Testis (tissue), 3 donors: ENCODE results near the gene DIAPH1. TPM values are rescaled to one million over a fixed set of nuclear protein-coding genes. Genes with fewer than 3 reads are reported as not detected.

Experiments
- DNase-seq: peaks from one replicate; pipeline ENCODE4 v3.0.0-alpha.2; 2019
- H3K27ac ChIP-seq, 2 donors: fragments of 200-600 bp; sonication (generic); one replicate each; pipeline ENCODE4 v1.5.1; 2019
- H3K27me3 ChIP-seq: fragments of 200-600 bp; sonication (generic); one replicate; pipeline ENCODE4 v1.5.1; 2019
- H3K36me3 ChIP-seq: fragments of 200-600 bp; sonication (generic); one replicate; pipeline ENCODE4 v1.5.1; 2017; ENCODE audit warnings: low read depth; ENCODE audit errors: missing control alignments
- H3K4me1 ChIP-seq: fragments of 200-600 bp; sonication (generic); one replicate; pipeline ENCODE4 v1.5.1; 2019
- H3K4me3 ChIP-seq, 2 donors: fragments of 200-600 bp; sonication (generic); one replicate each; pipeline ENCODE4 v1.5.1; 2017 to 2019
- H3K9me3 ChIP-seq: fragments of 200-600 bp; sonication (generic); one replicate; pipeline ENCODE4 v1.5.1; 2017
- CTCF ChIP-seq, 3 experiments: fragments of 450-650 bp in 2 of 3; fragments of 200-600 bp in 1 of 3; sonication (generic) in 1 of 3; IDR thresholded peaks; one replicate each; pipeline ENCODE4 v1.5.1; 2016 to 2019; ENCODE audit warnings: antibody characterized with exemption in 3 of 3, mild to moderate bottlenecking in 2 of 3, moderate library complexity in 1 of 3
- POLR2A ChIP-seq: fragments of 450-650 bp; IDR thresholded peaks from one replicate; pipeline ENCODE4 v1.6.1; 2017; ENCODE audit warnings: antibody characterized with exemption, mild to moderate bottlenecking, moderate library complexity
- WGBS, 2 donors: methylation state at CpG; one replicate each; pipeline ENCODE4 v1.1.5; 2018; 5-methylcytosine and 5-hydroxymethylcytosine counted together
- intact Hi-C: fragments of 100-400 bp; cut with DNase I; formaldehyde crosslinking; loops from one replicate; pipeline ENCODE4 v1.15.1; 2023; ENCODE audit warnings: low total_unique reads
- polyA plus RNA-seq: library from polyadenylated mRNA; stranded (reverse); fragments of 350-450 nt; fragmentation: Illumina TruSeq; extraction: RNeasy Lipid Tissue Mini Kit (QIAGEN cat#74804); gene quantifications from one replicate; pipeline ENCODE4 v1.2.3, GENCODE V29; 2014; ENCODE audit warnings: low read depth, low replicate concordance; ENCODE audit not compliant: insufficient read depth
- total RNA-seq, 2 donors: library from RNA; depleted of rRNA; stranded (reverse); fragments of >200 nt; gene quantifications; one replicate each; pipeline ENCODE4 v1.2.3, GENCODE V29; 2016

DIAPH1 gene
- total and polyA plus RNA-seq, 3 donors from 2014 or later = 53.7 to 77.5 (median 58.2) TPM

- no peak overlapping the region for H3K4me3 ChIP-seq
- H3K36me3 ChIP-seq = no peaks in the 10 kb centered on the region
- 94% methylated on average over 4 of the region's 4 CpGs for WGBS, 2 donors
- TF ChIP-seq CTCF (IDR thresholded peaks at IDR 0.05) = no peak
- H3K27ac ChIP-seq = no peak overlapping the region
- intact Hi-C loops = no loop called here
- no peaks in the 10 kb centered on the region for H3K27me3 ChIP-seq
- DNase-seq = no peak
- no peaks in the 10 kb centered on the region for H3K9me3 ChIP-seq
- H3K4me1 ChIP-seq = peaks cover 14% of the 10 kb centered on the region
Measured at GRCh38 chr5:141504216-141504615, 114.6 kb downstream of the DIAPH1 start.

GRCh38 chr5:141503681-141504080, 115.1 kb downstream of the DIAPH1 start:
- TF ChIP-seq POLR2A = no peak
- TF ChIP-seq CTCF (IDR thresholded peaks at IDR 0.05) = no peak
- Histone ChIP-seq H3K27me3 (no peaks in the 10 kb centered on the region), H3K27ac (no peak overlapping the region), H3K9me3 (no peaks in the 10 kb centered on the region), H3K4me3 (no peak overlapping the region), H3K4me1 (peaks cover 14% of the 10 kb centered on the region), H3K36me3 (no peaks in the 10 kb centered on the region)
- intact Hi-C loops = no loop called here
- DNase-seq = no peak
- WGBS, 2 donors = 94 to 100% methylated on average over 2 of the region's 2 CpGs

GRCh38 chr5:141501761-141502160, 117.0 kb downstream of the DIAPH1 start:
- H3K27me3 ChIP-seq = no peaks in the 10 kb centered on the region
- no peak overlapping the region for H3K4me3 ChIP-seq
- H3K9me3 ChIP-seq = no peaks in the 10 kb centered on the region
- whole genome bisulfite sequencing, 2 donors = 71 to 78% methylated on average over 7 of the region's 7 CpGs
- TF ChIP-seq POLR2A (no peak), CTCF (IDR thresholded peaks at IDR 0.05) (no peak)
- no peak for DNase-seq
- no peaks in the 10 kb centered on the region for H3K36me3 ChIP-seq
- intact Hi-C loops = no loop called here
- no peaks in the 10 kb centered on the region for H3K4me1 ChIP-seq
- no peak overlapping the region for H3K27ac ChIP-seq

- H3K27ac ChIP-seq = peak overlapping the region; percentile 26 to 50
- WGBS, 2 donors = 55 to 83% methylated on average over 4 of the region's 4 CpGs
- intact Hi-C loops = no loop called here
- no peak for TF ChIP-seq CTCF (IDR thresholded peaks at IDR 0.05)
- TF ChIP-seq POLR2A = no peak
- no peaks in the 10 kb centered on the region for H3K36me3 ChIP-seq
- H3K9me3 ChIP-seq = no peaks in the 10 kb centered on the region
- H3K27me3 ChIP-seq = no peaks in the 10 kb centered on the region
- DNase-seq = peak; percentile 81
- H3K4me3 ChIP-seq = no peak overlapping the region
- H3K4me1 ChIP-seq = peaks cover 28% of the 10 kb centered on the region
Measured at GRCh38 chr5:141496038-141496437, 122.8 kb downstream of the DIAPH1 start.

- H3K27ac ChIP-seq = peak overlapping the region in 1 of 2 donors; percentile 50
- H3K36me3 ChIP-seq = no peaks in the 10 kb centered on the region
- no peaks in the 10 kb centered on the region for H3K27me3 ChIP-seq
- H3K9me3 ChIP-seq = no peaks in the 10 kb centered on the region
- H3K4me3 ChIP-seq = no peak overlapping the region
- intact Hi-C loops = no loop called here
- WGBS, 2 donors = 43 to 63% methylated on average over 8 of the region's 8 CpGs
- no peak for DNase-seq
- TF ChIP-seq POLR2A (no peak), CTCF (IDR thresholded peaks at IDR 0.05) (no peak)
- peaks cover 28% of the 10 kb centered on the region for H3K4me1 ChIP-seq
Measured at GRCh38 chr5:141495453-141495811, 123.4 kb downstream of the DIAPH1 start.
